Measurements from ENCODE around the gene PLEKHA6.

- TF ChIP-seq EP300 (IDR thresholded peaks at IDR 0.05; ENCODE audit: borderline replicate concordance in 1 of 2, low read depth in 2 of 2, low read length in 2 of 2) (no peak), CTCF (IDR thresholded peaks at IDR 0.05; ENCODE audit: control extremely low read depth in 1 of 3, insufficient read depth in 1 of 3, low read depth in 1 of 3, low read length in 3 of 3) (no peak), EZH2 (IDR thresholded peaks at IDR 0.05; ENCODE audit: low read depth, low read length, severe bottlenecking) (no peak), JUN (IDR thresholded peaks at IDR 0.05; ENCODE audit: low read depth, low read length) (no peak), SP1 (IDR thresholded peaks at IDR 0.05; ENCODE audit: low read depth, low read length) (no peak), CHD1 (IDR thresholded peaks at IDR 0.05; ENCODE audit: low read depth, low read length) (no peak), ATF2 (IDR thresholded peaks at IDR 0.05; ENCODE audit: low read length) (no peak), MAX (IDR thresholded peaks at IDR 0.05) (no peak), SP4 (IDR thresholded peaks at IDR 0.05; ENCODE audit: low read length) (no peak)
These were observed 76.9 kb downstream of the PLEKHA6 start for GRCh38 chr1:204282761-204283221.
